Endothelial cell of umbilical vein (primary cell): Measurements from ENCODE around the gene GPN1. TPM values are rescaled to one million over a fixed set of nuclear protein-coding genes. Genes with fewer than 3 reads are reported as not detected.
"Not testable (repeated sequence)": the region's sequence is repeated elsewhere in the genome, so short reads cannot be mapped to it uniquely, and the experiment has no call there.

Source experiments
- BruUV-seq: library from RNA; stranded (reverse); fragments of 400-500 nt; replicated peaks from 2 replicates; lab custom pipeline; 2021; lab: Mats Ljungman, UMichigan
- CTCF ChIA-PET: fragments of 300-600, 350-600 bp; sonication (Branson Sonifier 250); formaldehyde crosslinking; loops from one replicate; lab custom pipeline; 2021; ENCODE audit warnings: antibody characterized with exemption, inconsistent platforms; lab: Charles Lee
- POLR2A ChIA-PET: fragments of 300-600, 350-600 bp; sonication (Branson Sonifier 250); formaldehyde crosslinking; loops from one replicate; lab custom pipeline; 2021; ENCODE audit warnings: antibody characterized with exemption, inconsistent platforms; lab: Charles Lee
- DNase-seq: peaks from one replicate; pipeline ENCODE4 v3.0.0-alpha.2; 2011; ENCODE audit warnings: low read depth, low spot score
- FAIRE-seq: peaks from 2 replicates; lab custom pipeline; 2011; peaks lifted over from hg19 to GRCh38; lab: Jason Lieb, UNC
- H2AFZ ChIP-seq: 2 replicates; pipeline ENCODE4 v1.6.0; 2012; ENCODE audit warnings: low read depth, low read length, control low read depth, inconsistent platforms
- H3K27ac ChIP-seq: 2 replicates; pipeline ENCODE4 v1.5.1; 2011; ENCODE audit warnings: low read depth, mild to moderate bottlenecking, control low read depth, low read length, moderate library complexity; ENCODE audit not compliant: insufficient read depth
- H3K27me3 ChIP-seq, 2 experiments: 2 replicates each; pipeline versions ENCODE4 v1.6.0 to v1.6.1; 2011; ENCODE audit warnings: low read length in 2 of 2, mixed read lengths in 1 of 2; ENCODE audit not compliant: control insufficient read depth in 2 of 2, insufficient read depth in 2 of 2
- H3K36me3 ChIP-seq, 2 experiments: 2 replicates in 1 of 2; 3 replicates in 1 of 2; pipeline ENCODE4 v1.5.1; 2011; ENCODE audit warnings: low read length in 2 of 2, mild to moderate bottlenecking in 1 of 2, moderate library complexity in 1 of 2; ENCODE audit not compliant: control insufficient read depth in 2 of 2, insufficient read depth in 2 of 2; ENCODE audit errors: extremely low read depth in 1 of 2
- H3K4me1 ChIP-seq: 3 replicates; pipeline ENCODE4 v1.5.1; 2011; ENCODE audit warnings: mild to moderate bottlenecking, low read length; ENCODE audit not compliant: control insufficient read depth, insufficient read depth; ENCODE audit errors: extremely low read depth
- H3K4me2 ChIP-seq: 2 replicates; pipeline ENCODE4 v1.6.1; 2011; ENCODE audit warnings: low read length, control low read depth, mixed read lengths; ENCODE audit not compliant: insufficient read depth
- H3K4me3 ChIP-seq, 3 experiments: fragments of 200-600 bp in 1 of 3; sonication (generic), shearing (Covaris generic) in 1 of 3; replicated peaks in 1 of 3; 2 replicates each; pipeline ENCODE4 v1.5.1; 2011 to 2016; ENCODE audit warnings: control low read depth in 3 of 3, low read length in 3 of 3, mild to moderate bottlenecking in 2 of 3, inconsistent platforms in 1 of 3, low read depth in 1 of 3, moderate library complexity in 1 of 3; ENCODE audit not compliant: insufficient read depth in 1 of 3
- H3K79me2 ChIP-seq: 2 replicates; pipeline ENCODE4 v1.6.0; 2012; ENCODE audit warnings: low read length, inconsistent platforms; ENCODE audit not compliant: control insufficient read depth, insufficient read depth
- H3K9ac ChIP-seq: replicated peaks from 2 replicates; pipeline ENCODE3; 2011; ENCODE audit warnings: low read length, control low read depth; ENCODE audit not compliant: insufficient read depth; ENCODE audit errors: extremely low read depth
- H3K9me1 ChIP-seq: replicated peaks from 3 replicates; pipeline ENCODE4 v1.6.0; 2011; ENCODE audit warnings: mild to moderate bottlenecking, low read length; ENCODE audit not compliant: control insufficient read depth, insufficient read depth; ENCODE audit errors: extremely low read depth
- H3K9me3 ChIP-seq: replicated peaks from 2 replicates; pipeline ENCODE4 v1.5.1; 2012; ENCODE audit warnings: low read length, inconsistent platforms; ENCODE audit not compliant: control insufficient read depth, insufficient read depth
- H4K20me1 ChIP-seq: replicated peaks from 2 replicates; pipeline ENCODE3; 2011; ENCODE audit warnings: mild to moderate bottlenecking, low read length; ENCODE audit not compliant: control insufficient read depth, insufficient read depth; ENCODE audit errors: extremely low read depth
- CTCF ChIP-seq, 2 donors: IDR thresholded peaks; 1 replicate in 1 of 2; 2 replicates in 1 of 2; pipeline ENCODE4 v1.5.1; 2011; ENCODE audit warnings: low read length in 2 of 2, mild to moderate bottlenecking in 2 of 2, moderate library complexity in 2 of 2, control low read depth in 1 of 2, inconsistent platforms in 1 of 2, low read depth in 1 of 2; ENCODE audit not compliant: insufficient read depth in 1 of 2; ENCODE audit errors: extremely low read depth in 1 of 2
- EZH2 ChIP-seq: IDR thresholded peaks from 2 replicates; pipeline ENCODE4 v1.6.1; 2012; ENCODE audit warnings: borderline replicate concordance, low read depth, mild to moderate bottlenecking, moderate library complexity, low read length, inconsistent platforms; ENCODE audit not compliant: severe bottlenecking
- FOS ChIP-seq: IDR thresholded peaks from 2 replicates; pipeline ENCODE4 v1.6.1; 2011; ENCODE audit warnings: mild to moderate bottlenecking, low read length, moderate library complexity, borderline replicate concordance; ENCODE audit not compliant: insufficient read depth
- GATA2 ChIP-seq: IDR thresholded peaks from 2 replicates; pipeline ENCODE4 v1.7.0; 2011; ENCODE audit warnings: low read depth, mild to moderate bottlenecking, moderate library complexity, mixed read lengths, low read length; ENCODE audit not compliant: insufficient read length, insufficient read depth
- JUN ChIP-seq: IDR thresholded peaks from 2 replicates; pipeline ENCODE4 v1.6.1; 2011; ENCODE audit warnings: borderline replicate concordance, low read depth; ENCODE audit not compliant: insufficient read length, insufficient read depth
- MAX ChIP-seq: IDR thresholded peaks from 2 replicates; pipeline ENCODE4 v1.6.1; 2011; ENCODE audit not compliant: insufficient read depth, insufficient read length
- MYC ChIP-seq: IDR thresholded peaks from one replicate; pipeline ENCODE4 v1.6.1; 2011; ENCODE audit warnings: mild to moderate bottlenecking, low read depth, low read length
- POLR2A ChIP-seq: IDR thresholded peaks from 2 replicates; pipeline ENCODE4 v1.6.1; 2012; ENCODE audit warnings: low read depth, mild to moderate bottlenecking, control low read depth, low read length
- POLR2AphosphoS5 ChIP-seq: IDR thresholded peaks from 2 replicates; pipeline ENCODE4 v1.6.1; 2012; ENCODE audit warnings: low read depth, mild to moderate bottlenecking, control low read depth, low read length, moderate library complexity; ENCODE audit not compliant: insufficient read depth
- dilution Hi-C: fragments of 300-500 bp; cut with MboI; formaldehyde crosslinking; loops from one replicate; pipeline ENCODE4 v1.15.0; 2019; ENCODE audit warnings: low sequenced_read_pairs; ENCODE audit not compliant: extremely low pct_ligation_motif_present
- intact Hi-C: fragments of 100-400 bp; cut with micrococcal nuclease; formaldehyde crosslinking; loops from one replicate; pipeline ENCODE4 v1.10.0; 2022
- polyA plus RNA-seq, 4 experiments: library from polyadenylated mRNA; depleted of rRNA in 3 of 4; stranded (reverse) in 3 of 4; unstranded in 1 of 4; fragments of >200 nt; gene quantifications; 2 replicates each; pipeline versions ENCODE4 v1.2.1 to v1.2.3, GENCODE V29; 2011 to 2012; ENCODE audit warnings: missing spikeins in 1 of 4
- total RNA-seq: library from RNA; stranded (reverse); gene quantifications from 2 replicates; pipeline ENCODE4 v1.2.3, GENCODE V29; 2021

Gene GPN1
- total and polyA plus RNA-seq, 2 donors (not counting 3 experiments of a cell fraction or from before 2014, with no cell fraction given), result 35.4 to 45.5 TPM

- ChIA-PET POLR2A (no interaction called here), CTCF (interaction anchor here (0.5 kb wide), 1 partner anchor 863 kb away, joined by 3 read pairs; no protein-coding TSS in a partner anchor)
- H3K4me1 ChIP-seq, result peaks cover 34% of the 10 kb centered on the region
- no peak for FAIRE-seq
- no peak overlapping the region for H3K4me3 ChIP-seq
- H3K9ac ChIP-seq, result no peak overlapping the region
- dilution Hi-C loops, result no loop called here
- H3K27ac ChIP-seq, result no peak overlapping the region
- no TSS peak for BruUV-seq
- intact Hi-C loops, result no loop called here
- no peak overlapping the region for H2AFZ ChIP-seq
- H3K4me2 ChIP-seq, result no peak overlapping the region
- H4K20me1 ChIP-seq, result no peaks in the 10 kb centered on the region
- H3K27me3 ChIP-seq, result no peaks in the 10 kb centered on the region
- no peaks in the 10 kb centered on the region for H3K9me1 ChIP-seq
- H3K9me3 ChIP-seq, result no peaks in the 10 kb centered on the region
- TF ChIP-seq JUN, result no peak
- no peak for TF ChIP-seq POLR2AphosphoS5
- no peak for TF ChIP-seq EZH2
- no peak for TF ChIP-seq MYC
- TF ChIP-seq GATA2, result no peak
- no peak for TF ChIP-seq FOS
- no peak for TF ChIP-seq MAX
- TF ChIP-seq CTCF (IDR thresholded peaks at IDR 0.05; ENCODE audit: extremely low read depth in 1 of 2, insufficient read depth in 1 of 2, low read depth in 1 of 2, low read length in 2 of 2), result no peak
- TF ChIP-seq POLR2A, result no peak
- peaks cover 4 to 14% of the 10 kb centered on the region in 2 experiments for H3K36me3 ChIP-seq
- DNase-seq, result no peak
- peaks cover 10% of the 10 kb centered on the region for H3K79me2 ChIP-seq
Measured at GRCh38 chr2:27624943-27625342, 3.9 kb upstream of the GPN1 start.

GRCh38 chr2:27626323-27626722 is 2.5 kb upstream of the GPN1 start:
- H3K9me1 ChIP-seq, H3K4me3 ChIP-seq, H3K36me3 ChIP-seq, H3K27me3 ChIP-seq, H3K4me2 ChIP-seq, dilution Hi-C loops, H3K9me3 ChIP-seq, H3K27ac ChIP-seq, H2AFZ ChIP-seq, POLR2A ChIA-PET, H3K9ac ChIP-seq, H4K20me1 ChIP-seq, H3K79me2 ChIP-seq, BruUV-seq, intact Hi-C loops, DNase-seq: not testable (repeated sequence)
- peaks cover 34% of the 10 kb centered on the region for H3K4me1 ChIP-seq
- CTCF ChIA-PET, result interaction anchor here (0.6 kb wide), 1 partner anchor 82 kb away, joined by 3 read pairs; no protein-coding TSS in a partner anchor
- peak; percentile 18 for FAIRE-seq

GRCh38 chr2:27626921-27627320 is 1.9 kb upstream of the GPN1 start:
- dilution Hi-C loops, H3K9ac ChIP-seq, BruUV-seq, H3K36me3 ChIP-seq, H4K20me1 ChIP-seq, intact Hi-C loops, H3K4me3 ChIP-seq, H2AFZ ChIP-seq, POLR2A ChIA-PET, H3K9me3 ChIP-seq, H3K27me3 ChIP-seq, H3K79me2 ChIP-seq, H3K9me1 ChIP-seq: not testable (repeated sequence)
- FAIRE-seq (peak; percentile 79), DNase-seq (peak; percentile 47)
- Histone ChIP-seq H3K27ac (peak overlapping the region; percentile 69), H3K4me2 (peak overlapping the region; percentile 0), H3K4me1 (peaks cover 34% of the 10 kb centered on the region)
- CTCF ChIA-PET, result interaction anchor here (2.4 kb wide), 1 partner anchor 56 kb away, joined by 14 read pairs; no protein-coding TSS in a partner anchor
